Activated CD4-positive, CD25-positive, alpha-beta regulatory T cell treated with anti-CD3 and anti-CD28 coated beads, Interleukin-2, amount 50 U/mL, for 24 hours (primary cell): ENCODE data around the gene BECN2.

Experiments used
- ATAC-seq, 2 donors: fragments of 150-1000 bp; cut with Tn5 transposase; one replicate each; pipeline ENCODE4 v1.10.0; 2021; ENCODE audit warnings: mild to moderate bottlenecking in 1 of 2, moderate library complexity in 1 of 2

Gene BECN2, protein sequence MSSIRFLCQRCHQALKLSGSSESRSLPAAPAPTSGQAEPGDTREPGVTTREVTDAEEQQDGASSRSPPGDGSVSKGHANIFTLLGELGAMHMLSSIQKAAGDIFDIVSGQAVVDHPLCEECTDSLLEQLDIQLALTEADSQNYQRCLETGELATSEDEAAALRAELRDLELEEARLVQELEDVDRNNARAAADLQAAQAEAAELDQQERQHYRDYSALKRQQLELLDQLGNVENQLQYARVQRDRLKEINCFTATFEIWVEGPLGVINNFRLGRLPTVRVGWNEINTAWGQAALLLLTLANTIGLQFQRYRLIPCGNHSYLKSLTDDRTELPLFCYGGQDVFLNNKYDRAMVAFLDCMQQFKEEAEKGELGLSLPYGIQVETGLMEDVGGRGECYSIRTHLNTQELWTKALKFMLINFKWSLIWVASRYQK

DNA sequence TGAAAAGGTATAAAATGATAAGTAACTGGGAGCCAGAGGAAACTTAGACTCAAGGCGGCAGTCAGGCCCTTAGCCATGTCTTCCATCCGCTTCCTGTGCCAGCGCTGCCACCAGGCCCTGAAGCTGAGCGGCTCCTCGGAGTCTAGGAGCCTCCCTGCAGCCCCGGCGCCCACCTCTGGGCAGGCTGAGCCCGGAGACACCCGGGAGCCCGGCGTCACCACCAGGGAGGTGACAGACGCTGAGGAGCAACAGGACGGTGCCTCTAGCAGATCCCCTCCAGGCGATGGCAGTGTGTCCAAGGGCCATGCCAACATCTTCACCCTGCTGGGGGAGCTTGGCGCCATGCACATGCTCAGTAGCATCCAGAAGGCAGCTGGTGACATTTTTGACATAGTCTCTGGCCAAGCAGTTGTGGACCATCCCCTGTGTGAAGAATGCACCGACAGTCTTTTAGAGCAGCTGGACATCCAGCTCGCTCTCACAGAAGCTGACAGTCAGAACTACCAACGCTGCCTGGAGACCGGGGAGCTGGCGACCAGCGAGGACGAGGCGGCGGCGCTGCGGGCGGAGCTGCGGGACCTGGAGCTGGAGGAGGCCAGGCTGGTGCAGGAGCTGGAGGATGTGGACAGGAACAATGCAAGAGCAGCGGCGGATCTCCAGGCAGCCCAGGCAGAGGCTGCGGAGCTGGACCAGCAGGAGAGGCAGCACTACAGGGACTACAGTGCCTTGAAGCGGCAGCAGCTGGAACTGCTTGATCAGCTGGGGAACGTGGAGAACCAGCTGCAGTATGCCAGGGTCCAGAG is at the start of gene BECN2:
BECN2 (plus strand) TSS at position 76 of the 803 bp plus-strand sequence; CDS start at position 76, 0 bp downstream.
- ATAC-seq, result no peak

DNA sequence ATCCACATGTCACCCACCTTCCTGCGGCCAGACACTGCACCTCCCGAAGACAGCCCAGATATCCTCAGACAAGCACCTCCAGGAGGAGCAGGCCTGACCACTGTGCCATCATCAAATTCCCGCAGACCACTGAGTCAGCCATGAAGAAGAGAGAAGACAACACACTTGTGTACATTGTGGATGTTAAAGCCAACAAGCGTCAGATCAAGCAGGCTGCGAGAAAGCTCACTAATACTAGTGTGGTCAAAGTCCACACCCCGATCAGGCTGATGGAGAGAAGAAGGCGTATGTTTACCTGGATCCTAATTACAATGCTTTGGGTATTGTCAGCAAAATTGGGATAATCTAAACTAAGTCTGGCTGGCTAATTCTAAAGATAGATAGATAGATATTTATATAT is 41.4 kb upstream of the BECN2 start:
- ATAC-seq, result no peak

DNA sequence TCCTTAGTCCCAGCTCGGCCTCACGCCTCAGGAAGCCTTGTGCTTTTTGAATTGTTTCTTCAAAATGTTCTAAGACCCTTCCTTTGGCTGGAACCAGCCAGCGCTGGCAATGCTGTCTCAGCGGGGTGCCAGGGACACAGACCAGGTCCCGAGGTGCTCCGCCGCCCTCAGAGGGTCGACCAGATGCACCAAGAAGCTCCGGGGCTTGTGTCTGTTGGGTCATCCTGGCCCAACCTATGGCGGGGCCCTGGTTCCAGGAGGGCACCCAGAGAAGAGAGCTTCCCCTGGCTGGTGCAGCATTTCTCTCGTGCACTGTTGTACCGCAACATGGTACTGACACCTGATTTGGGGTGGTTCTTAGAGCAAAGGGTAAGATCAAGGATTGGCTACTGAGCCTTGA is 40.1 kb upstream of the BECN2 start:
- ATAC-seq, result no peak

DNA sequence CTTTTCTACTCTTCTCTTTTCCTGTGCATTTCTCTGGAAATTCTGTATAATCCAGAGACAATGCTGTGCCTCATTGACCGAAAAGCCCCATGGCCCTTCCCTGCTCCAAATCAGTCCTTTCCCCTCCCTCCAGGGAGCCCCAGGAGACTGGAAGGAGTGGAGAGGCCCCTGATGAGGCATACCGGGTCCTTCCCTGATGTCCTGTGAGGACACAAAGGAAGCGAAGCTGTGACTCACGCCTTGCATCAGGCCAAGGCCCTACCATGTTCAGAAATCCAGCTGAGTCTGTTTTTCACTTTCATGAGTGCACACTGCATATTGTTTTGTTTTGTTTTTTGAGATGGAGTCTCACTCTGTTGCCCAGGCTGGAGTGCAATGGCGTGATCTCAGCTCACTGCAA is 38.7 kb upstream of the BECN2 start:
- ATAC-seq, result no peak

DNA sequence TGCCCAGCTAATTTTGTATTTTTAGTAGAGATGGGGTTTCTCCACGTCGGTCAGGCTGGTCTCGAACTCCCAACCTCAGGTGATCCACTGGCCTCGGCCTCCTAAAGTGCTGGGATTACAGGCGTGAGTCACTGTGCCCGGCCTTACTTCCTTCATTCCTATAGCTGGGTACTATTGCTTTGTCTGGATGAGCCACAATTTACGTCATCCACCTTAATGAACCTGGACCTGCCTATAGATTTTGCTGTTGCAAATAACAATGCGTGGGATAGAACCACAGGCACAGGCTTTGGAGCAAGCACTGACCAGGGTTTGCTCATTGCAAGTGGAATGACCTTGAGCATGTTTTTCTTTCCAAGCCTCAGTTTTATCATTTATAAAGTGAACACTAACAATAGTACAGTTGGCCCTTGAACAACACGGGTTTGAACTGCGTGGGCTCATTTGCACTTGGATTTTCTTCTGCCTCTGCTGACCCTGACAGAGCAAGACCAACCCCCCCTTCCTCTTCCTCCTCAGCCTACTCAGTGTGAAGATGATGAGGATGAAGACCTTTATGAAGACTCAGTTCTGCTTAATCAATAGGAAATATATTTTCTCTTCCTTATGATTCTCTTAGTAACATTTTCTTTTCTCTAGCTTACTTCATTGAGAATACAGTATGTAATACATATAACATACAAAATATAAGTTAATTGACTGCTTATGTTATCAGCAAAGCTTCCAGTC is 33.3 kb upstream of the BECN2 start:
- ATAC-seq, result no peak

DNA sequence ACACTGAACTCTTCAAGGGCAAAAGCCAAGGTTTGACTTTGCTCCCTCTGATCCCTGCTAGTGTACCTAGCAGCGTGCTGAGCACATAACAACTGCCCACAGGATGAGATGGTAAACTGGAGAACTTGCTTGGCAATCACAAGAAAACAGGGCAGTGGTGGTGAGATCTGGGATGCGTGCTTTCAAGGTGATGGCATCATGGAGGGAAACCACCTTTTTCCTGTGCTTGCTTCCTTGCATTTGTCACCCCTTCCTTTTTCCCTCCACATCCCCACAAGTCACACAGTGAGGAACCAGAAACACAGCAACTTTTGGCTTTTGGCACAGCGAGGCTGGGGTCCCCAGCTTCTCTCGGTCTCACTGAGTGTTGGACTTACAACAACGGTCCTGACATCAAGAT is 31.4 kb upstream of the BECN2 start:
- no peak for ATAC-seq

DNA sequence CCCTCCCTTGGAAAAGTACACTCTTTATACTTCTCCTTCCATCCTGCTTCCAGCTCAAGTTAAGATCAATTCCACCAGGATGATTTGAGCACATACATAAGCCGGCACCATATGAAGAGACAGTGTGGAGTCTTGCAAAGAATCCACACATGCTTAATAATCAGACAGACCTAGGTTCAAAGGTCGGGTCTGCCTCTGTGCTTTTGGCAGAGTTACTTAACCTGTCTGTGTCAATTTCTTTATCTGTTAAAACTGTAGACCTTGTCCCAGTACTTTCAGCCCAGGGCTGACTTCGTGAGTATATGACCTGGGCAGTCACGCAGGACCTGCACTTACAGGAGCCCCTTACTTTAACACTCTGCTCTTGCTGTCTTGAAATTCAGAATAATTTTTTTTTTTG is 30.2 kb upstream of the BECN2 start:
- ATAC-seq, result no peak

DNA sequence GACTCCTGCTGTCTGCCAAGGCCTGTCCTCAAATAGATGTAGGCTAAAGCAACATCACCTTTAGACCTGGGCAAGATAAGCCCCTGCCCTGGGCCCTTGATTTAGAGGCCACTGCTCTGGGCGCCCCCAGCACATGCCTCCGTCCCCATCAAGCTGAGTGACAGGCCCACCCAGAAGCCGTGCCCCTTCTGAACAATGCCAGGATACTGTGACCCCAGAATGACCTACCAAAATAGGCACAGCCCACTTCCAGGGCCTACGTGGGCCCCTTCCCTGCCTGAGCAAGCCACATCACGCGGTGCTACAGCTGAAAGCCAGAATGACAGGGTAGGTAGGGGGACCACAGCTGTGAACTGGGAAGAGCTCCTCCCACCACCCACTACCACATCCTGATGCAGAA is 24.7 kb upstream of the BECN2 start:
- ATAC-seq, result no peak

DNA sequence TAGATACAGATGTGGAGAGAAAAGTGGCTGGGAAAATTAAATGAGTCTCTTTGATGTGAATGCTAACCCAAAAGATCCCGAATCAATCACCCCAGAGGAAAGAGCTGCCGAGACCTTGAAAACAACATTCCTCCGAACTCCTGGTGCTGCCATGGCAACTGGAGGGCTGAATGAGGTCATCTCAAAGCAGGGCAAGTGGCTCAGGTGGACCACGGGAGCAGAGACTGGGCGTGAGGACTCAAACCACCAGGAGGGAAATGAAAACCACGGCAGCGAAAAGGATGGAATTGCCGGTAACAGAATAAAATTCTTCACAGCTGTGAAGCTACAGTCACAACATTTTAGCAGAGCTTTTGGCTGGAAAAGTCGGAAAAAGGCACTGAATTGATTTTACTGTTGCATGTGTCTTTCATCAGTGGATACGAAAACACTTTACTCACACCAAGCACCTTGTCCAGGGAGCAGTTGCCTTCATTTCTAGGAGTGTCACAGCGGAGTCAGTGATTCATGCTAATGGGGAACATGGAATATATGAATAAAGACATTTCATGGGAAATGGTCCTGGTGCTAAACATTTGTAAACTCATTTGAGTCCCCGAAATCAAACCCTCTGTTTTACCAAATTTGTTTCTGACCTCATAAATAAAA is 23.2 kb upstream of the BECN2 start:
- no peak for ATAC-seq

DNA sequence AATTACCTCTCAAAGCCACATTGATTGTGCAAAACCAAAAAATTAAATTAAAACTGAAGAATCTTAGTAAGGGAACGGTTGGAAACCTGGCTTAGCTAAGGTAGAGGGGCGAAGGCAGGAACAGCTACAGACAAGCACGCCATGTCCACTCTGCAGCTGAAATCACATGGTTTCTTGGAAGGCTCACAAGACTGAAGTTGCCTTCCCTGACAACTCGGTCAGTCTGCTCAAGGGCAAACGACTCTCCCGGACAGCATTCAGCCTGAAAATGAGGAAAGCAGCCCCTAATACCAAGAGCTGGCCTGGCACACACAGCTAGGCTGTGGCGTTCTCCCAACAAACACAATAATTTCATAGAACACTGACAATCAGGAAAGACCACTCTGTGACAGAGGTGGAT is 22.7 kb upstream of the BECN2 start:
- no peak for ATAC-seq

DNA sequence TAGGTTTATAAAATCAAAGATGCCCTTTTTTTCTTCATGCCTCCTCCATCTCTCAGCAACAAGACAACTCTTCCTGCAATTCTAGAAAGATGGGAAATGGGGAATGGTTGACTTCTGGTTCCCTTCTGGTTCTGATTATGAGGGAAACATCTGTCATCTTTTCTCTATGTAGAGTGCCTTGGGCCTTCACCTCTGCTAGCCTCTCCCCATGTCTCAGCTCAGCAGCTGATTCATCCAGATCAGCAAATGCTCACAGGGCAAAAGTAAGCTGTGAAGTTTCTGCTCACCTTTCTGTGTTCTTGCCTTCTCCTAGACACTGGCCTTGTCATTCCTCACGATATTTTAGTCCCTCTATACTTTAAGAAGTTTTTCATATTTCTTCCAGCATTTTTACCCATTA is 17.8 kb upstream of the BECN2 start:
- ATAC-seq, result no peak

DNA sequence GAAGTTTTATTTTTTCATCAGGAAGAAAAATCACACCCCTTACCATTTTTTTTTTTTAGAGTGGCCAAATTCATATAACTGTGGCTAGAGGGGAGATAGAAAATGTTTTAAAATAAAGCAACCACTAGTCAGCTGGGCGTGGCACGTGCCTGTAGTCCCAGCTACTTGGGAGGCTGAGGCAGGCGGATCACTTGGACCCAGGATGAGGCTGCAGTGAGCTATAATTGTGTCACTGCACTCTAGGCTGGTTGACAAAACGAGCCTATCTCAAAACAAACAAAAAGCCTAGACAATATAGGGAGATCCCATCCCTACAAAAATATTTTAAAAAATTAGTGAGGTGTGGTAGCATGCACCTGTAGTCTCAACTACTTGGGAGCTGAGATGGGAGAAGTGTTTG is 14.8 kb upstream of the BECN2 start:
- no peak for ATAC-seq

DNA sequence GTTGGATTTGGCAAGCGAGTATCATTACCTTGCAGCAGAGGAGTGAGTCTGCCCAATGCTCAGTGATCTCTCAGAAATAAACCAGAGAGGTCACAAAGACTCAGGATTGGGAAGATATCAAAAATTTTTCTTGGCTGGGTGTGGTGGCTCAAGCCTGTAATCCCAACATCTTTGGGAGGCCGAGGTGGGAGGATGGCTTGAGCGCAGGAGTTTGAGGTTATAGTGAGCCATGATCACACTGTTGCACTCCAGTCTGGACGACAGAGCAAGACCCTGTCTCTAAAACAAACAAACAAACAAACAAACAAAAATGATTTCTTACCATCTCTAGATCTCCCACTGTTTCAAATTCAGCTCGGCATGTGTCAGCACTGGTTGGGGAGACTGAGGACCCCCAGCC is 13.3 kb upstream of the BECN2 start:
- ATAC-seq, result no peak

DNA sequence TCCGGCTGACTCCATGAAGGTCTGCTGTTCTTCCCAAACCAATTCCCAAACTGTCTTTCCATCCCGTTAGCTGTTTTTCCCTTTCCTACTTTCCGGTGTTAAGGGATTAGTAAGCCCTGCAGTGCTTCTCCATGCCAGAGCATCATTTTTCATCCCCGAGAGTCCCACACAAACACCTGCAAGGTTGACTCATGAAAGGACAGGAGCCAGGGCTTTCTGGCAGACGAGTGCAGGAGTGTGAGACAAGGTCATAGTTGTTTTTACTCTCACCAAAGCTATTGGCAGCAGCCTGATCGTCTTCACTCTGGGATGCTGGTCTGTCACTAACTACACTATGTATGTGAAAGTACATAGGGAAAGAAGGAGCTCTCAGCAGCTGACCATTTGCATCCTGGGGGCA is 10.2 kb upstream of the BECN2 start:
- no peak for ATAC-seq

DNA sequence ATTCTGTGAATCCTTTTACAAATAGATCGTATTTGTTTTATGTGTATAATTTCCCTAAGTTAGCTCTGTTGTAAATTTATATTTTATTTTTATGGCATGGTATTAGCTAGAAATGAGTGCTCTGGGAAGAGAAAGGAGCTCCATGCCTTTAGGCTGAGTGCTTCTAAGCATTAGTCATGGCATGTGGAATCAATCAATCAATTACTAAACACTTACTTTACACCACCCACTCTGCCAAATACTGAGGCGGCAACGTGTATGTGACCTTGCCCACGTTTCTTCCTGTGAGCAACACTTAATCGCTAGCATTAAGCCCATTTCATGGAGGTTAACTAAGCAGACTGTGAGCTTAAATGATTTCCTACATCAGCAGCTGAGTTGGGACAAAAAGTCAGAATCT is 7.2 kb upstream of the BECN2 start:
- ATAC-seq, result no peak

DNA sequence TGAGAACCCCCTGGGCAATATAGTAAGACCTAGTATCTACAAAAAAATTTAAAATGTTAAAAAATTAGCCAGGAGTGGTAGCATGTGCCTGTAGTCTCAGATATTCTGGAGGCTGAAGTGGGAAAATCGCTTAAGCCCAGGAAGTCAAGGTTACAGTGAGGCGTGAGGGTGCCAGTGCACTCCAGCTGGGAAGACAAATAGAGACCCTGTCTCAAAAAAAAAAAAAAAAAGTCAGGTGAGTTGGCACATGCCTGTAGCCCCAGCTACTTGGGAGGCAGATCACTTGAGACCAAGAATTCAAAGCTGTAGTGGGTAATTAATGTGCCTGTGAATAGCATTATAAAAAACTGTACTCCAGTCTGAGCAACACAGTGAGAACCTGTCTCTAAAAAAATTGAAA is 4.6 kb downstream of the BECN2 start:
- ATAC-seq, result no peak

DNA sequence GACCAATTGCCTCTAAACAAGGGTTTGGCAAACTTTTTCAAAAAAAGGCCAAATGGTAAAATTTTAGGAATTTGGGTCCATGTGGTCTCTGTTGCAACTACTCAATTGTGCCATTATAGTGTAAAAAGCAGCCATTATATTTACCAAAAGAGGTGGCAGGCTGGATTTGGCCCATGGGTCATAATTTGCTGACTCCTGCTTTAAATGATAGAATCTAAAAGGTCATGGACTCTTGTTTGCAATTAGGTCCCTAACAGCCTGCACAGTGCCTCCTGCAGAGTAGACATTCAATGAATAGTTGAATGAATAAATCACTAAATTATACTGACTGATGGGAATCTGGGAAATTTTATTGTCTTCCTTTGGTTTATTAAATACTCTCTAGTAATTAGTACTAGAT is 6.2 kb downstream of the BECN2 start:
- no peak for ATAC-seq

DNA sequence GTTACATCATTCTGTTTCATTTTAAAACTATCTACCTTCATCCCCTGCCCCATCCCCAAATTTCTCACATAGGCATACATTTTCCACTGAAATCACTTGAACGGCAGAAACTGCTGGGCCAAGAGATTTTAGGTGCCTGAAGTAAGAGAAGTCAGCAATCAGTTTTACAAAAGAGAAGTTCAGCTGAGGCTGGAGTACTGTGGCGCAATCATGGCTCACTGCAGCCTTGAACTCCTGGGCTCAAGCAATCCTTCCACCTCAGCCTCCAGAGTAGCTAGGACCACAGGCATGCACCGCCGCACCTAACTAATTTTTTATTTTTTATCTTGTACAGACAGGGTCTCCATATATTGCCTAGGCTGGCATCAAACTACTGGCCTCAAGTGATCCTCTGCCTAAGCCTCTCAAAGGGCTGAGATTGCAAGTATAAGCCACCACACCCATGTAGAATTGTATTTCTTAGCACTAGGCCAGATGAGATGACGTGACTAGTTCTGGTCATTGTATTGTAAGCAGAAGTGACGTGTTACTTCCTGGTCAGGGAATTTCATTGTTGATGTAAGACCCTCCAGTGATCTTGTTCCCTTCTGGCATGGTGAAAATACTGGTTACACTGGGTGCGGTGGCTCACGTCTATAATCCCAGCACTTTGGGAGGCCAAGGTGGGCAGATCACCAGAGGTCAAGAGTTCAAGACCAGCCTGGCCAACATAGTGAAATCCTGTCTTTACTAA is 7.1 kb downstream of the BECN2 start:
- no peak for ATAC-seq

DNA sequence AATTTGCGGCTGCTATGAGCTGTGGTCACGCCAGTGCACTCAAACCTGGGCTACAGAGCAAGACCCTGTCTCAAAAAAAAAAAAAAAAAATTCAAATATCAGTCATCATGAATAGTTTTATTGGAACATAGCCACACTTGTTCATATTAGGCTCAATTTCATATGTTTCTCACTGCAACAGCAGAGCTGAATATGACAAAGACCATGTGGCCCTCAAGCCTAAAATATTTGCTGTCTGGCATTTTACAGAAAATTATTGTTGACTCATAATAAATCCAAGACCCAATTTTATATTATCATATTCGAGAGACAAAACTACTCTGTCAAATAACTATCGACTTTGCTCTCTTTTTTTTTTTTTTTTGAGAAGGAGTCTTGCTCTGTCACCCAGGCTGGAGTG is 11.0 kb downstream of the BECN2 start:
- no peak for ATAC-seq

DNA sequence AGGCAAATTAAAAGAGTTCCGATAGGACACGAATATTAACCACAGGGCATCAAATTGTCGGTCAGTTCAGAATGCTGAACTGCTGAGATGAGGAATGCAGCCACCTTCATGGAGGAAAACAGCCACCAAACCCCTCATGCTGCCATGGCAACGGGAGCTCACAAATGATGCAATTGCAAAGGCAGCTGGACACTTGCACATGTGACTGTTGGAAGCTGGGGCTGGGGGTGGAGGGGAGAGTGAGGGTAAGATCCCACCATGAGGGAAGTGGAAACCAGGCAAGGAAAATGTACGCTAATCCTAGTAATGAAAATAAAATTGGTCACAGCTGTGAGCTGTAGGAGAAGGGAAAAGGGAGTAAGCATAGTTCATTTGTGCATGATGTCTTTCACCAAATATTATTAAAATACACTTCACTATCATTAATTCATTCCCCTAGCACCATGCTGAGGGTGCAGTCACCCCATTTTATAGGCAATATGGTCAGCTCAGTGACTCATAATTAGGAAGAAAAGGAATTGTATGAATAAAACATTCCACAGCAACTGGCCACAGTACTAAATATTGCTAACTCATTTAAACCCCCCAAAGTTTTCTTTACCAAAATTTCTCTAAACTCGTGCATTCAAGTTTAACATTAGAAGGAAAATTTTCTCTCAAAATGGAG is 15.3 kb downstream of the BECN2 start:
- no peak for ATAC-seq

DNA sequence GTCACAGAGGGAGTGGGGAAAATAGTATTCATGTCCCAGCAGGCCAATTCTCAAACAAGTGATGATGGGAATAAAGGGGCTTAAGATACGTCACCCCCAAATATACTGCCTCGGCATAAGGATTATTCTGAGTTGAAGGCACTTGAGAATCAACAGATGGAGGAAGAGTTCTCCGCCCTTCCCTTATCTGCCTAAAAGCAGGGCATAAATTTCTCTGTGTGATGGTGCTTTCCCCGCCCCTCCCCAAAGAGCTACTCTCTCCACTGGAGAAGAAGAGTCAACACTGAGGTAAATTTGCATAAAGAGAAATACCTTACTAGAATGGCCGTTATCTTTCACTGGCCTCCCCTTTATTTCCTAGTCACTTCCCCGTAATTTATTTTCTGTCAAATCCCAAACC is 18.7 kb downstream of the BECN2 start:
- ATAC-seq, result no peak

DNA sequence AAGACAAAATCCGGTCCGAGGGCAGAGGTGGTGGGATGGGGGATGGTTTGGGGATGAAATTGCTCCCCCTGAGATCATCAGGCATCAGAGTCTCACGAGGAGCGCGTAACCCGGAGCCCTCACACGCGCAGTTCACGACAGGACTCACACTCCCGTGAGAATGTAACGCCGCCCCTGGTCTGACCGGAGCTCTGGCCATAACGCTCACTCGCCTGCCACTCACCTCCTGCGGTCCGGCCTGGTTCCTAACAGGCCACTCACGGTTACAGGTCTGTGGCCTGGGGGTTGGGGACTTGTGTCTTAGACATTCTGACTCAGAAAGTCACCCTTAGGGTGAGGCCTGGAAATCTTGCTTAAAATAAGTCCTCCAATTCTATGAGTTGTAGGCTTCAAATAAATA is 21.5 kb downstream of the BECN2 start:
- no peak for ATAC-seq
